Globus pallidus (tissue), 1 donor: ENCODE results near the gene SPAG16.

ENCODE experiments used
- DNase-seq: peaks from one replicate; pipeline ENCODE4 v3.0.0-alpha.2; 2015; ENCODE audit warnings: low spot score

Gene SPAG16

DNA sequence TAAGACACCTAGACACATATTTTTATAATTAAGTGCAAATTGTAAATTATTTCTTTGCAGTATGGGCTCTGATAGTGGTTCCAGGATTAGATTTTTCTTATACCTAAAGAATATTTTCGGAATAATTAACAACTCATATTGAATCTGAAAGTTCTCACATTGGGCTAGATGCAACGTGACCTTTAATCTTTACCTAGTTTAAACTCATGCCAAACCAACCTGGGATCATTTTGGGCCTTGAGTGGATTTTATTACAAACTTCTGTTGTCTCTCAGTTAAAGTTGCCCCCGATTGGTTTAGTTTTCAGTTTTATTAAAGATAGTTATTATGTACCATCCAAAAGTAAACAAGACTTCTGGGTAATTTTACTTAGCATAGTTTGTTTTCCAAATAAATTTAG, 896.4 kb downstream of the SPAG16 start:
- DNase-seq = no peak

DNA sequence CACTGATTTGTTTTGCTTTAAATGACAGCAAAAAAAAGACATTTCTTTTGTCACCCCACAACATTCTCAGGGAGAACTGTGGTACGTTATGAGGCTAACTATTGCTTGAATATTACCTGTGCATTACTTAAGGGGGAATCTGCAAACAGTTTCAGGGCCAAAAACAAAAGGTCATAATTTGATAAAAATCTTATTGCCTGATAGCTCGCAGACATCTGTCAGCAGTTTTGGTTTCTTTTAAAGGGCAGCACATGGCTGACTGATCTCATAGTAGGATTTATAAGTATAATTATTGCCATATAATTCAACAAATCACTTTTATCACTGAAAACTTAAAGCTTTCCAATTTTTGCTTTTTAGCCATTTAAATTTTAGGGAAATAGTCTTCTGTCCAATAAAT, 900.2 kb downstream of the SPAG16 start:
- no peak for DNase-seq

DNA sequence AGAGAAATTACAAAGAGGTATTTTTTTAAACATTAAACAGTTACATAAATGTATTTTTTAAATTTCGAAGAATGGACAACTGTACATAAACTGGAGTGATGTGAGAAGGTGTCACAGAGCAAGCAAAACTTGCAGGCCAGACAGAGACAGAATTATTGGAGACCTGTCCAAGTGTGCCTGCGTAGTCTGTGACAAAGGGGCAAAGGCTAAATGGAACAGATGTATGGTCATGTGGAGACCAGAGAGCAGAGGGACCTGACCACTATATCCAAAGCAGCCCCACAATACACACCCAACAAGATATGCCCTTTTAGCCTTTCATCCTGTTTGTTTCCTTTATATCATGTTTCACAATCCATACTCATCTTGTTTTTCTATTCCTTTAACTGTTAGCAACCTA, 901.3 kb downstream of the SPAG16 start:
- DNase-seq = no peak

DNA sequence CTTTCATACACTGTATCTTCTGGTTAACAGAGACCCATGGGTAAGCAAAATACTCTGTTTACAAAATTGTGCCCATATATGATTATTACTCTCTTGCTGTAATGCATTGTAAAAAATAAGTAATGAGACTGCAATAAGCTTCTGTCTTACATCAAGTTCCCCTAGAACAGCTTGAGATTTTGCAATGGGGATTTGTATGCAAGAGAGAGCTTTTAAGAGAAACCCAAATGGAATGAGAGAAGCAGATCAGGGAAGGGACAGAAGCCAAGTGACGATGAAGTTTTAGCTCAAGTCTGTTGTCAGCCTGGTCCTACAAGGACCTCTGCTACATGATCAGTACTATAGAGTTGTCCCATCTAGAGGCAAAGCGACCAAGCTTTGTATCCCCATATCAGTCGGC, 908.4 kb downstream of the SPAG16 start:
- no peak for DNase-seq

DNA sequence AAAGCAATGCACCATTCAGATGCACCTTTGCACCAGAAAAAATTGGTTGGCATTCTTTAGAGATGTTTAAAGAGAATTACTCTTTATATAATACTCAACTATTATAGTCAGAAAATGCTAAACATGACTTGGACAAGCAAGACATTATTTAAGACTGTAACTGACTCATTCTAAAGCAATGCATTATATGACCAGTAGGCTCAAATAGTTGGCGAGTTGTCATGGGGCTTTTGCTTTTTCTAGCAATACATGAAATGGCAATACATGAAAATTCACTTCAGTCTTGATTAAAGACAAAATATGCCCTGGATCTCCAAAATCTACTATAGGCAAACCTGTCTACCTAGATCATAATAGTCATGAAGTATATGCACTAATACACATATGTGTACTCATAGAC, 909.7 kb downstream of the SPAG16 start:
- no peak for DNase-seq

DNA sequence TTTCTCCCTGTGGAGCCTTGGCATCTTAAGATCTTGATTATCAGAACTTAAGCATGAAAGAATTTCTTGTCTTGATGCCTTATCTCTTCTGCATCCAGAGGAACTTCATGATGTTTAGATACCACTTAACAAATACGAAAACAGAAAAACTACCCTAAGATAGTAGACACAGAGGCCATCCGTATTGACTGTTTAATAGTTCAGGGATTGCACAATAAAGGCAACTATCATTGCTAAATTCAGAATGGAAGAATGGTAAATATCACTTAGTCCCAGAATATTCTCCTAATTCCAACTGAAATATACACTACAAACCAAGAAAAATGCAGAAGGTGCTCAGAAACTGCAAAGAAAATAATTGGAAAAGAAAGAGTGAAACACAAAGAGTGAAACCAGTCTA, 912.0 kb downstream of the SPAG16 start:
- no peak for DNase-seq

DNA sequence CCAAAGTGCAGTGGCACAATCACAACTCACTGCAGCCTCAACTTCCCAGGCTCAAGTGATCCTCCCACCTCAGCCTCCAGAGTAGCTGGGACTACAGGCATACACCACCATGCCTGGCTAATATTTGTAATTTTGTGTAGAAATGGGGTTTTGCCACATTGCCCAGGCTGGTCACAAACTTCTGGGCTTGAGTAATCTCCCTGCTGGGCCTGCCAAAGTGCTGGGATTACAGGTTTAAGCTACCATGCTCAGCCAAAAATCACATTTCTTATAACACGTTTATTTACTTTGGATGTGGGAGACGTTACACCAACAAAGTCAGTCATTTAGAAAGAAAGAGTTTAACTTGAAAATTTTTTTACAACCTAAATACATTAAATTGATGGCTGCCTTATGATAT, 917.6 kb downstream of the SPAG16 start:
- no peak for DNase-seq

DNA sequence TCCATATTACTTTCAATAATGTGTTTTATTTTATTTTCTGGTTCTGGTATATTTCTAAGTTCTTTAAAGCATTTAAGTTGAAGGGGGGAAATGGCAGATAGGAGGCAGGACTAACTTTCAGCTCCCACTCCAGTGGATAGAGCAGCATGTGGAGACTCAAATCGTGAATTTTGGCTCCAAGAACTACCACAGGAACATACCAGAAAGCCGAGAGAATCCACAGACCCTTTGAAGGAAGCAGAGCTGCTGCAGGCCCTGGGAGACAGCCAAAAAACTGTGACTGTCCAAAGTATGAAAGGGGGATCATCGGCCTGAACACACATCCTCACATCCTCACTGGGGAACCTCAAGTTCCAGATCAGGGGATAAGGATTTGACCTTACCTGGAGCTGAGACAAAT, 919.0 kb downstream of the SPAG16 start:
- DNase-seq = no peak

DNA sequence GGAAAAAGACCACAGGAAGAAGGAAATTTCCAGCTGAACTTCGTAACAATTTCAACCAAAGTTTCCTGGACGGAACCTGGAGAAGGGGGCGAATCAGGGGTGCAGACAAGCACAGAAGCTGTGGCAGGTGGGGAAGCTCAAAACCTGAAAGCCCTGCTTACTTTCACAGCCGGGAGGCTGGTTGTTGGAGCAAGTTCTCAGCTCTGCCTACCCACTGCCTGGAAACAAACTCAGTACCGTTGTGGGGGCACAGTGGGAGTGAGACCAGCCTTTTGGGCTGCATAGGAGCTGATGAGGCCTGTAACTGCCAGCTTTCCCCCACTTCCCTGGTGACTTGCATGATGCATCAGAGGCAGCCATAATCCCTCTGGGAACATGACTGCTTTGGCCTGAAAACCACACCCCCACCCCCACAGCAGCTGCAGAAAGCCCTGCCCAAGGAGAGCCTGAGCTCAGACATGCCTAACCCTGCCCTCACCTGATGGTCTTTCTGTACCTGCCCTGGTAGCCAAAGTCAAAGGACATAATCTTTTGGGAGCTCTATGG, 919.6 kb downstream of the SPAG16 start:
- no peak for DNase-seq

DNA sequence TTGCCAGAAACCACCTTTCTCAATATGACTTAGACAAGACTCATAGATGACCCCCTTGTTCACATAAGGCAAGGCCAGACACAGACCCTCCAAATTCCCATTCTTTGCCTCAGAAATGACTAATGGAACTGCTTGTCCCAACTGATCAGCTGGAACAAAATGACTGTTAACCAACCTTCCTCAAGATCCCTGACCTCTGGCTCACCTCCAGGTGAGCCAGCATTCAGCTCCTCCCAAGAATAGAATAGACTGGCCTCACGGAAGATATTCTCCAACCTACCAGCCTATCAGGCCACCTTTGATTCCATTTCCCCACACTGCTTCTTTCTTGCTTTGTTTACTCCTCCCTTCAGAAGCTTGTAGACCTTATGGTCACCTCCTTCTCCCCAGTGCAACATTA, 930.8 kb downstream of the SPAG16 start:
- DNase-seq = no peak

DNA sequence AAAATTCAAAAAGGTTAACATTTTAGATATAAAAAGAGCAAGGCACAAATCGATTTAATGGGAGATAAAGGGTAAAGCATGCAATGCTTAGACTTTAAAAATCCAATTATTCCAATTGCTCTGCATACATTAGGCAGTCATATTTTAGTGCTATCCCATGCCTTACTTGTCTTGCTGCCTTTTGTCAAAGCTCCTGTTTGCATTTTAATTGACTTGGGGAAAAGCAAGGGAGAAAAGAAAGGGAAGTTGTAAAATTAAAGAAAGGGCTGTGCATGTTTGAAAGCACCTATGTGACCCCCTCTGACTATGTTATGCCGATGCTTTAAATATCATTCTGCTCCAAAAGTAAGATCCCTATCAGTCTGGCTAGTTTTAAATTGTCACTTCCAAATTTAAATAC, 932.9 kb downstream of the SPAG16 start:
- no peak for DNase-seq

DNA sequence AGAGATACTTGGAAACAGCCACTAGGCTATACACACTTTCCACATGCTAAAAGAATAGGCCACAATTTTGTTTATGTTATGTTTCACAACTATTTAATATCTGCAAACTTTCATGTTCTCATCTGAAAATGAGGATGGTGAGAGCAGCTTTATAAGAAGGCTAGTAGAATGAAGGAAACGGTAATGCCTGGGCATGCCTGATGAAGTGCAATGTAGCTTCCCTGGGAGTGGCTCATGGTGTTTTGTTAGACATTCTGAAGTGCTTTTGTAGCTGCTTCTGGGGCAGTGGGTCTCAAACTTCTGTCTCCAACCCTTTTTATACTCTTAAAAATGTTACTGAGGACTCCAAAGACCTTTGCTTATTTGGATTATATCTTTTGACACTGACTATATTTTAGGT, 933.3 kb downstream of the SPAG16 start:
- DNase-seq = no peak

DNA sequence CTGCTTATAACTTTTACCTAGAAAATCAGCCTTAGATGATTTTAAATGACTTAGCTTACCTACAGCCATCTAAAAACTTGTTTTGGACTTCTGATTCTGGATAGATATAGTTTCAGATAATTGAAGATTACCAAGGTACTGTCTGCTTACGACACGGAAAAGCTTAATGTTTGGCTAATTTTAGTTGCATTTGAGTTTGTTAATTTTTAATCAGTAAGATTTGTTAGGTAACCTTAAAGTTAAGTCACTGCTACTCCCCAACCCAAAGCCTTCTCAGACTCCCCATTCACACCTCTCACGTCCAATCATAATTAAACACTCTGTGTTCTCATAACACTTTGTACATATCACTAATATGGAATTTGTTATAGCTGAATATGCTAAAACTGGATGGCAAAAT, 936.0 kb downstream of the SPAG16 start:
- DNase-seq = no peak

DNA sequence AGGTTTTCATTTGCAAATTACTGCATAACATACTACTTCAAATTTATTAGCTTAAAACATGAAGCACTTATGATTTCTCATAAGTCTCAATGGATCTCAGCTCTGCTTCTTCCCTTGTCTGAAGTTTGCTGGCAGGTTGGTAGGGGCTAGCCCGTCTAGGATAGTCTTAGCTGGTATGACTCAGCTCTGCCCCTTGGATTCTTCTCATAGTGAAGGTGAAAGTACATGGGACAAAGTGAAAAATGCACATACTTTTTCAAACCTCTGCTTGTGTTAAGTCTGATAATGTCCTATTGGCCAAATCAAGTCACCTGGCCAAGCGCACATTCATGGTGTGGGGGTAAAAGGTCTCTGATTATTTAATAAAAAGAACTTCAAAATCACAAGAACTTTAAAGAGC, 941.8 kb downstream of the SPAG16 start:
- no peak for DNase-seq

DNA sequence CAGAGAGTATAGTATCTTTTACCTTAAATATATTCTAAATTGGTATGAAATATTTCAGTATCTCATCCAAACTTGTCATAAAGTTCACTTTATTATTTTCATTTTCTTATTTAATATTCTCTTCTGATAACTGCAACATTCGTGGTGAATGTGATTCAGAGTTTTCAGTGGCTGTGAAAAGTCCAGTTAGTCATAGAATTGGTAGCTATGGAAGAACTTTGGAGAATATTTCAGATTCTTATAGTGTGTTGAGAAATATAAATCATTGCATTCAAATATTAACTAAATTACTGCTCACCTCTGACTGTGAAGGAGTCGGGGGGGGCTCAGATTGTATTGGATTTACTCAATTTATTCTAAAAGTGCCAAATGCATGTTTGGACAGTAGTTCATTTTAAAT, 948.0 kb downstream of the SPAG16 start:
- DNase-seq = no peak

DNA sequence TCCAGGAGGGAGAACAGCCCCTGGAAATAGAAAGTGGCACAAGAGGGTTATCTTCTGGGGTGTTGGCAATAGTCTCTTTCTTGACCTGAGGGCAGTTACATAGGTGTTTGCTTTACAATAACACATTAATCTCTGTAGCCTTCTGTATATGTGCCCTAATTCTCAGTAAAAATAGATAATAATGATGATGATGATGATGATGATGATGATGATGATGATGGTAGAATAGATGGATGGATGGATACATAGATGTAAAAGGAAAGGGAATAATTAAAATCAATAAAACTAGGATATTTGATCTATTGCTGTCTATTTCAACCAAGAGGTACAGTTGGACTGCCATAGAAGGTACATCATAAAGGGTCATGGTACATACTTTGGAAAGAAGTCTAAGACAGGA, 948.9 kb downstream of the SPAG16 start:
- DNase-seq = no peak

DNA sequence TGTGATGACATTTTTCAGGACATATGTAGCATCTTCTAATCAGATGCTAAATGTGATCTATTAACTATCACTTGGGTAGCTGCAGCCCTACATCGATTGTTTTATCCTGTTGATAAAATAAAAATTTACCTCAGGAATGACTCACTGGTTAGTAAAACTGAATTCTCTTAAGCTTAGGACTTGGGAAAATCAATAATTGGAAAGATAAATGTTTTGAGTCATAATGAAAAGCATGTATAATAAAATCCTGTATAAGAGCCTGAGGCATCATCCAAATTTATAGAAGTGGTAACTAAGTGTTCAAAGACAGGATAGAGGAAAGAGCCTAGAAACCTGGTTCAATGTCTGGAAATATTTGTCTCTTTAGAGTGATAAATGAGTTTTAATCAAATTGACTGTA, 958.5 kb downstream of the SPAG16 start:
- no peak for DNase-seq

DNA sequence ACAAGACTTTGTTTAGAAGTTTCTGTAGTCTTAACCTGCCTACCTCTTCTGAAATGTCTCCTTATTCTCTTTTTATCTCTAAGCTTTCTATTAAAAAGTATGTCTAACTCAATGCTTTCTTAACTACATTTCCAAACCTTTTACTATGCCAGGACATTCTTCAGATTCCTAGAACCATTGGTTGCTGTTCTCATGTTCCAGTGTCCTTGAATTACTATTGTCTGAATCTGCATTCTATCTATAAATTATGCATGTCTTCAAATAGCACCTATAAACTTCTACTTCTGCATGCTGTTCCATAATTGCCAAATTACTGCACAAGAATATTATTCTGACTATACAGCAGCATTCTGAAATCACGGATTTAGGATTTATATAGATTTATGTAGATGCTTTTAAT, 960.6 kb downstream of the SPAG16 start:
- no peak for DNase-seq

DNA sequence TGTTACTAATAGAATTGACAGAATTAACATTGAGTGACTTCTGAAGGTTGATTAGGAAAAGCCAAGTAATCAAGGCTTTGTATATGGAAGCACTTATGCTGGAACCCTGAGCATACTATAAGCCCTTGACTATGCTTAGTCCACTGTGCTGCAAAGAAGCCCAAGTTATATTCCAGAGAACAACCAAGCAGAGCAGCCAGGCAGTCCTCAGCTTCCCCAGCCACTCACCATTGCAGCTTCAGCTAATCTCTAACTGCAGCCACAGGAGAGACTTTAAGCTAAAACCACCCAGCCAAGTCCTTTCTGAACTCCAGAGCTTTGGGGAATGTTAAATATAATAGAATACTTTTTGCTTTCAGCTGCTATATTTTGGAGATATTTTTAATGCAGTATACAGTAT, 962.2 kb downstream of the SPAG16 start:
- DNase-seq = no peak

DNA sequence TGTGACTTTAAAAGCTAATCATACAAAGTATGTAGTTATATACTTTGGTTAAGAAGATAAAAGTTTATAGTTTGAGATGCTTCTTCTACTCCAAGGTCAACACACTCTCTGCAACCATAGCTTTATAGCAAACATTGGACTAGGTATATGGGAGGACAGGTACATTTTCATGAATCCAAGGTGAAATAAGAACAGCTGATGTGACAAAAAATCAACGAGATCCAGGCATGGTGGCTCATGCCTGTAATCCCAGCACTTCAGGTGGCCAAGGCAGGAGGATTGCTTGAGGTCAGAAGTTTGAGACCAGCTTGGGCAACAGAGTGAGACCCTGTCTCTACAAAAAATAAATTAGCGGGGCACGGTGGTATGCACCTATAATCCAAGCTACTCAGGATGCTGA, 963.3 kb downstream of the SPAG16 start:
- DNase-seq = no peak

DNA sequence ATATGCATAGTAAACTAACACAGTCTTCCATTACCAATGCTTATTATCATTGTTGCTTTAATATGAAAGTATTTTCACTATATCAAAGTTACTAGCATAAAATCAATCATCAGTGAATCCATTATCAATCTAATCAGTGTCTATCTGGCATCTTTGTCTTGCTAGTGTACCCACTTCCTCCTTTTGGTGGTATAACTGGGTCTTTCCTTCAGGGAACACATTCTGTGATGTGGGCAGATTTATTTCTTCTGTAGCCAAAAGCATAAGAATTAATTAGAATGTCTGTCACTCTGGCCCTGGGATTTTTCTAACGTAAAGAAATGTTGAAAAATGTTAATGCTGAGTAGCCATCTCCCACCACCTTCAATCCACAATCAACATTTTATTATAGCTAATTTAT, 970.8 kb downstream of the SPAG16 start:
- no peak for DNase-seq

DNA sequence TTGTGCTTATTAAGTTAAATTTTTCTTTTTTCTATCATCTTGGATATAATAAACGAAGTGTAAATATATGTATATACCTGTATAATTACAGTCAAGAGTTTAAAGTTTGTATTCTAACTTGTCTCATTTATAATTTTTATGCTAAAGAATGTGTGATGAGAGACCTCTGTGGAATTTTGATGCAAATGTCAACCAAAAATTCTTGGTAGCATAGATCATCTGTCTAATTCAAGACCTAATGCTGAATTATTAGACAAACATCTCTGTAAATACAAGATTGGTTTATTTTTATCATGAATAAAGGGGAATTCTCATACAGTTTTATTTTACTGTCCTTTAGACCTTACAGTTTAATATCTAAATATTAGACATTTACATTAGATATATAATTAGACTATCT, 977.4 kb downstream of the SPAG16 start:
- DNase-seq = no peak

DNA sequence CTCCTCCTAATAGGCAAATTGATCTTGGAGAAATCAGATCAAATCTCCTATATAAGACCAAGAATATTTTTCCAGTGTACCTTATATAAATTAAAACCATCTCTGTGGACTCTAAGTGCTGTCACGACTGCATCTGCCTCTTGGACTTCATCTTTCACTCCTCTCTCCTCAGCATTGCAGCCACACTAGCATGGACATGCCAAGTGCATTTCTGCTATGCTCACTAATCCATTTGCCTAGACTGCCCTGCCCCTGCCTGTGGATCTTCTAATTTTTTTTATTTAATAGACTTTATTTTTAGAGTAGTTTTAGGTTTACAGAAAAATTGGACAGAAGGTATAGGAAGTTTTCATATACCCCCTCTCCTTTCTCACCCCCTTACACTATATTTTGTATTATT, 979.9 kb downstream of the SPAG16 start:
- DNase-seq = no peak

DNA sequence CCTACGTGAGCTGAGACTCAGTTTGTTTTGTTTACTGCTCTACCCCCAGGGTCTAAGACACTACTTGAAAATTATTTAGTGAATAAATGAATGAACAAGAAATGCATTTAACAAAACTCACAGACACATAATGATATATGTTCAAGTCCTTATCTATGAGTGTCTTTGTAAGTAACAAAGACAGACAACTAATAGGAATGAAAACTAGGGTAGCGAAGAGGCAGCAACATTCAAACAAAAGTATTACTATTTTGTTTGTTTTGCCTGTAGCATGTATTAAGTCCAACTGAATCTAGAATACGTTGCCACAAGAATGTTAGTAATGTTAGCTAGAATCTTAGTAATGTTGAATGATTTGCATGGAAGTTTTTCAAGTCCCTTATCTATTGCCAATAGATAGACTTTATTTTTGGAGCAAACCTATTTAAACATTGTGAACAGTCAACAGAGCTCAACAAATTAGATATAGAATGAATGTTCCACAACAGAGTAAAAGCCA, 981.8 kb downstream of the SPAG16 start:
- no peak for DNase-seq

DNA sequence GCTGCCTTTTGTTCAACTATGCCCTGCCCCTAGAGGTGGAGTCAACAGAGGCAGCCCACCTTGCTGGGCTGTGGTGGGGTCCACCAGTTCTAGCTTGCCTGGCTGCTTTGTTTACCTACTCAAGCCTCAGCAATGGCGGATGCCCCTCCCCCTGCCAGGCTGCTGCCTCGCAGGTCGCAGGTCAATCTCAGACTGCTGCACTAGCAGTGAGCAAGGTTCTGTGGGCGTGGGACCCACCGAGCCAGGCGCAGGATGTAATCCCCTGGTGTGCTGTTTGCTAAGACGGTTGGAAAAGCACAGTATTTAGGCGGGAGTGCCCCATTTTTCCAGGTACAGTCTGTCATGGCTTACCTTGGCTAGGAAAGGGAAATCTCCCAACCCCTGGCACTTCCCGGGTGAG, 993.6 kb downstream of the SPAG16 start:
- DNase-seq = no peak
